Hematopoietic multipotent progenitor cell treated with erythropoietin and hydrocortisone succinate and interleukin-3 and kit ligand, for 4 days (in vitro differentiated cells): ENCODE data around the gene SURF4.

Experiments
- DNase-seq: peaks from one replicate; pipeline ENCODE4 v3.0.0-alpha.2; 2015

Gene SURF4

DNA sequence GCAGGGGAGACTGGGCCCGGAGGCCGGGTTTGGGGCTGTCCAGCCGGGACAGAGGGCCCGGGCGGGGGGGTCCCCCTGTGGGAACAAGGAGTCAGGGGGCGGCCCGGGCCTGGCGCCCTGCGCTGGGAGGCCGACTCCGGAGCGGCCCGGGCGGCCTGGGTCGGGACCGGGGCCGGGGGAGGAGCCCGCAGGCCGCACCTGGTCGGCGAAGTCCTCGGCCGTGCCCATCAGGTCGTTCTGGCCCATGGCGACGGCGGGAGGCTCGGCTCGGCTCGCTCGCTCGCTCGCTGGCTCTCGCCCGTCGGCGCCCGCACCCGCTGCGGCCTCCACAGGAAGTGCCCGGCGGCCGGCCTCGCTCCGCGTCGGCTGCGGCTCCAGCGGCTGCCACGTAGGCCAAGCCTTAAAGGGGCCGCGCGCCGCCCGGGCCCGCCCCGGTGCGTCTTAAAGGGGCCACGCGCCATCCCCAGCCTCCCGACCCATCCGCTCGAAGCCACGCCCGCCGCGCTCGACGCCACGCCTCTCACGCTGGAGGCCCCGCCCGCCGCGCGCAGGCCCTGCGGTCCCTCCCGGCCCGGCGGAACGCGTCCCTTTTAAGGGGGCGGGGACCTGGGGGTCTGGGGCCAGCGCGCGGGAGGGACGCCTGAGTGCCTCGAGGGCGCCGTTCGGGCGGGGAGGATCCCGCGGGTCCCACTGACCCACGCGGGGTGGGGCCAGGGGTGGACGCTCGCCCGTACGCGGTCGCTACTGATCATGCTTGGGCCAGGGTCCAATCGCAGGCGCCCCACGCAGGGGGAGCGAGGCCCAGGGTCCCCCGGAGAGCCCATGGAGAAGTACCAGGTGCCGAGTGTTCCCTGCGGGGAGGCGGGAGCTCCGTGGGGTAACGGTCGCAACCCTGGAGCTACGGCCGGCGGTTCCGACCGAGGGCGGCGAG is at the start of gene SURF4, which contains the start of gene STKLD1:
TSS of gene SURF4 (minus strand) at position 337 of the 931 bp plus-strand sequence. CDS start at position 246, 91 bp downstream.
TSS of gene STKLD1 (plus strand) at position 643 of the 931 bp plus-strand sequence. CDS start at position 751, 108 bp downstream.
- peak; percentile 98 for DNase-seq

DNA sequence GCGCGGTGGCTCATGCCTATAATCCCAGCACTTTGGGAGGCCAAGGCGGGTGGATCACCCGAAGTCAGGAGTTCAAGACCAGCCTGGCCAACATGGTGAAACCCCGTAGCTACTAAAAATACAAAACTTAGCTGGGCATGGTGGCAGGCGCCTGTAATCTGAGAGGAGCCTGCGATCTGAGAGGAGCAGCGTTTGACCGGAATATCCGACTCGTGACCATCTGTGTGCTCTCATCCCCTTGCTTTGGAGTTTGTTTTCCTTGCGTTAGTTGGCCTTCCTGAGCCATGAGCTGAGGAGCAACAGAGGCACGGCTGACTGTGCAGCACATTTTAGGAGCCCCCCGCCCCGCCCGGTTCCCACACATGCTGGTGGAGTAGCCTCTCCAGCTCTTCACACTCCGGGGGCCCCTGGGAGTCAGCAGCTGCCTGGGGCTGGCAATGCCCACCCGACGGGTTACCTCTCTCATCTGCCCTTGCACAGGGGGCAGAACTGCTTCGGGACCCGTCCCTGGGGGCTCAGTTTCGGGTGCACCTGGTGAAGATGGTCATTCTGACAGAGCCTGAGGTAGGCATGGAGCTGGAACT is 49.3 kb upstream of the SURF4 start:
- DNase-seq = no peak

DNA sequence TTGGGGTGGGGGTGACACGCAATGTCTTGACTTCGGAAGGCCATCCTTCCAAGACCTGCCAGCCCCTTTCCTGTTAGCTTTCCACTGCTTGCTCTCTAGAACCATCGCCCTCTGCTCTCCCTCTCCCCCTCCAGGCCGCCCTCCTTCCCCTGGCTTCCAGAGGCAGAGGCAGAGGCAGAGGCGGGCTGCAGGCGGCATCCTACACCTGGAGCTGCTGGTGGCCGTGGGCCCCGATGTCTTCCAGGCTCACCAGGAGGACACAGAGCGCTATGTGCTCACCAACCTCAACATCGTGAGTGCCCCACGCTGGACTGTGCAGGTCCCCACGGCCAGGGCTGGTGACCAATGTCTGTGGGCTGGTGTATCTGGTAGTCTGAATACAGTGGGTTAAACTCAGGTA is 48.3 kb upstream of the SURF4 start:
- no peak for DNase-seq

DNA sequence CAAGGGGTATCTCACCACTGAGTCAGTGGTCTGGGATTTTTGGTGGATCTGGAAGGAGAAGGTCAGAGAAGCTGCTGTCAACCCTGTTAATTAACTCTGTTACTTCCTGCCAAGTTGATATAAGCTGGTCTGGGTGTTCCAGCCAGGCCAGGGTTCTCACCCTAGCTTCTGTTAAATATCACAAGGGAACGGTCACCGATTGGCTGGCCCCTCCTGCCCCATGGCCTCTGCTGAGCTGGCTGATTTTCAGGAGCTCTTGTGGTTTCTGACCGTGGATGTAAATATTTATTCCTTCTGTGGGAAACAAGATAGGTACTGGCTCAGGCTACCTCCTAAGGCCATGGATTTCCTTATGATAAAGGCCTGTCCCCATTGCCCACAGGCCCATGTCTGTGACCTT is 47.4 kb upstream of the SURF4 start:
- DNase-seq = no peak

DNA sequence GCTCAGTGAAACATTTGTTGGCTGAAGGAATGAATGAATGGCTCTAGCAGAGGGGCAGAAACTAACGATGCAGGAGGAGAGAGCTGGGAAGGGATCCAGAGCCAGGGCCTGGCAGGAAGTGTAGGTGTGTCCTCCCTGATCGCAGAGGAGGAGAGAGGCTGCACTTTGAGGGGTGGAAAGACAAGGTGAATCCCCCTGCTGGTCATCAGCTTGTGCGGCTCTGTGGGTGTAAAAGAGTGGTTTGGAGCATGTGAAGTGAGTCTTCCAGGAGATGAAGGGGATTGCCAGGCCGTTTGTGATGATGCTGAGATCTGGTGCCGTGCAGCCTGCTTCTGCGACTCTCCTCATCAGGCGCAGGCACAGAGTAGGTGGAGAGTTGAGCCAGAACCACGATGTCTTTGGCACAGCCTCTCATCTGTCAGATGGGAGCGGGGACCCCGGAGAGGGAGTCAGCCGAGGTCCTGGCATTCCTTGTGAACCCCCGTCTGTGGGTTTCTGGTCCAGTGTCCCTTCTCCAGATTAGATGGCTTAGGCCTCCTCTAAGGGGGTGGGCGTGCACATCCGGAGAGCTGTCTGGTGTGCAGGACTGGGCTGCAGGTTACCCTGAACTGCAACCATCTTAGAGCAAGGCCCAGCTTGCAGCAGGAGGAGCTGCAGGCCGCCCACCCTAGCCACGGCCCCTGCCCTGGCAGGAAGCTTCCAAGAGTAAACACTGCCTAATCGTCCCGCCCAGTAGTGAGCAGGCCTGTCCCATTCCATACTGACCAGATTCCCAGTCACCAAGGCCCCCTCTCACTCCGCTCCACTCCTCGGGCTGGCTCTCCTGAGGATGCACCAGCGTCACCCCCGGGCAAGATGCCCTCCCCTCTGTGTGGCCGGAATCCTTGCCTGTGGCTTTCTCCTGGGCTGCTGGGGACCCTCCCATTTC is 46.0 kb upstream of the SURF4 start, which contains the start of gene ADAMTS13:
TSS of gene ADAMTS13 (plus strand) at position 753 of the 928 bp plus-strand sequence. CDS start at position 830, 77 bp downstream.
- peak; percentile 39 for DNase-seq

DNA sequence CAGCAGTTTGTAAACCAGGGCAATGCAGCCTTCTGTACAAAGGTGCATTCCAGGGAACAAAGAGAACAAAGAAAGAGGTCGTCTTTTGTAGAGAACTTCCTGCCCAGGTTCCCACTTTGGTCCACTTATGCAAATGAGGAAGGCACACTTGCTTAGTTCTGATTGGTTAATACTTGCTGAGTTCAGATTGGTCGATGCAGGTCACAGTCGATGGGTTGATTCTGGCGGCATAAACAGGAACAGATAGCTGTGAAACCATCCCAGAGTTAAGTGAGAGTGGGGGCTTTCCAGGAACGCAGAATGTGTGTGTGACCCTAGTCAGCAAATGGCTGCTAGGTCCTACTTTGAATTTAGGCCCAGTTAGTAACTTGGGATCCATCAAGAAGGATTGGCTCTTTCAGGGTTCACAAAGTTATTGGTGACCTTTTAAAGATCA is 44.5 kb upstream of the SURF4 start:
- DNase-seq = peak; percentile 35

DNA sequence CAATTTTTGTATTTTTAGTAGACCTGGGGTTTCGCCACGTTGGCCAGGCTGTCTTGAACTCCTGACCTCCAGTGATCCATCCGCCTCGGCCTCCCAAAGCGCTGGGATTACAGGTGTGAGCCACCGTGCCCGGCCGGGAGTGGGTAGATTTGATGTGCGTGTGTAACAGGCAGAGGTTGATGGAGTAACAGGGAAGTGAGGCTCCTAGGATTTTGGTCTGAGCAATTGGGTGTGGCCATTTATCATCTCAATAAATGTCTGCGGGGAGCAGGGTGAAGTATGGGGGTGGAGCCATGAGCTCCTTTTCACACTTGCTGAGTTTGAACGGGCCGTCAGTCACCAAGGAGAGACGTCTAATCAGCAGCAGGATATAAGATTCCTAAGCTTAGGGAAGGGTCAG is 43.1 kb upstream of the SURF4 start:
- DNase-seq = peak; percentile 46

DNA sequence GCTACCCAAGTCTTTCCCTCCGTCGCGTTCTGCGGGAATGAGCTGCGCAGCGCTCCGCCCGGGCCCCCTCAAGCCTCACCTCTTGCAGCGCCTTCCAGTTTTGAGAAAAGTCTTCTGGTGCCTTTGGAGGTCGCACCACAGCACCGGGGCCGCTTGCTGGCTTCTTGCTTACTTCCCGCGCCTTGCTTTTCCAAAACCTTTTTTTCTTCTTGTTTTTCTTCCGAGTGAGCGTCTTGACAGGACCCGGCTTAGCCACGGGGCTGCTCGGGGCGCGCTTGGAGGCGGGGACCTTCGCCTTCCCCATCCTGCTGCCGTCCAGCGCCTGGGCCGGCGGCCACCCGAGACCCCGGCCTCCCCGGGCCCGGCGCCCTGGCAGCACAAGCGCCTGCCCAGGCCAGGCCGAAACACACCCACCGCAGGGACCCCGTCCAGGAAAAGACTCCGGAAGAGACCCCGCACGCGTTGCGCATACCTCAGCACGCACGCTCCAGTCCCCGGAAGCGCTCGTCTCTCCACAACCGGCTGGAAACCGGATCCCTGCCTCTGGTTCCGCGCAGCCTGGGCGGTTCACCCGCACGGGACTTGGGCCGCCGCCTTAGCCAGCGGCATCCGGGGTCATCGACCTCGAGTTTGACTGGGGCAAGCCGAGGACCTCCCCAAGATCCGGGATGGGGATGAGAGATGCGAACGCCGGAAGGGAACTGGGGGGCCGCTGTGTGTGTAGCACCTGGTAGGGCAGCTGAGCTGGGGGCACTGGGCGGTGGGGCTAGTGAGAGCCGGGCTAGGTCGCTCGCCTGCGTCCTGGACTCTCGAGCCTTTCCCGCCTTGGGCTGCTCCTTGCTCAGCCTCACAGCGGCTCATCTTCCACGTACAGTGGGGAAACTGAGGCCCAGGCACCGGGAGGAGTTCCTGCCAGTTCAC is 41.9 kb upstream of the SURF4 start, which contains the start of gene REXO4:
TSS of gene REXO4 (minus strand) at position 470 of the 921 bp plus-strand sequence. CDS start at position 304, 166 bp downstream.
- DNase-seq = peak; percentile 96

DNA sequence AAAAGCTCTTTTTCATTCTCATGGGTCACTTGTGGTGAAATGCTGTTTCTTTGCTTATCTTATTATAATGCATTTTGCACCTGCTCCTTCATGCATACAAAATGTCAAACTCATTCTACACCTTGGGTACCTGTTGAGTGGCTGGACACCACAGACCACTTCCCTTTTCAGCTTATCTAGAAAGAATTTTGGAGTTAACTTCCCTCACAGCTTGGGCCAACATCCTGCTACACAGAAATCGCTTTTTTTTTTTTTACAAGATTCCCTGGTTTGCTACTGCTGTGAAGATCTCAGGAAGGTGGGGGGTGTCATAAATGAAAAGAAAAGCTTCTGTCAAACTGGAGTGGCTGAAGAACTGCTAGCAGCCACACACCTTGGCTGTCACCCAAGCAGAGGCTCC is 39.3 kb upstream of the SURF4 start:
- DNase-seq = peak; percentile 16

DNA sequence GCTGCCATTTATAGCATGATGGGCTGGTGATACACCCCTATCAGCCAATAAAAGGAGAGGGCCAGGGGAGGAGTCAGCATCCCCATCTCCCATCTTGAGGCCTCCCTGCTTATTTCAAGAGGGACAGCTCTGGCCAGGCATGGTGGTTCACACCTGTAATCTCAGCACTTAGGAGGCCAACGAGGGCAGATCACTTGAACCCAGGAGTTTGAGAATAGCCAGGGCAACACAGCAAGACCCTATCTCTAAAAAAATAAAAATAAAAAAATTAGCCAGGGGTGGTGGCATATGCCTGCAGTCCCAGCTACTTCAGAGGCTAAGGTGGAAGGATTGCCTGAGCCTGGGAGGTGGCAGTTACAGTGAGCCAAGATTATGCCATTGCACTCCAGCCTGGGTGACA is 32.2 kb upstream of the SURF4 start:
- DNase-seq = no peak

DNA sequence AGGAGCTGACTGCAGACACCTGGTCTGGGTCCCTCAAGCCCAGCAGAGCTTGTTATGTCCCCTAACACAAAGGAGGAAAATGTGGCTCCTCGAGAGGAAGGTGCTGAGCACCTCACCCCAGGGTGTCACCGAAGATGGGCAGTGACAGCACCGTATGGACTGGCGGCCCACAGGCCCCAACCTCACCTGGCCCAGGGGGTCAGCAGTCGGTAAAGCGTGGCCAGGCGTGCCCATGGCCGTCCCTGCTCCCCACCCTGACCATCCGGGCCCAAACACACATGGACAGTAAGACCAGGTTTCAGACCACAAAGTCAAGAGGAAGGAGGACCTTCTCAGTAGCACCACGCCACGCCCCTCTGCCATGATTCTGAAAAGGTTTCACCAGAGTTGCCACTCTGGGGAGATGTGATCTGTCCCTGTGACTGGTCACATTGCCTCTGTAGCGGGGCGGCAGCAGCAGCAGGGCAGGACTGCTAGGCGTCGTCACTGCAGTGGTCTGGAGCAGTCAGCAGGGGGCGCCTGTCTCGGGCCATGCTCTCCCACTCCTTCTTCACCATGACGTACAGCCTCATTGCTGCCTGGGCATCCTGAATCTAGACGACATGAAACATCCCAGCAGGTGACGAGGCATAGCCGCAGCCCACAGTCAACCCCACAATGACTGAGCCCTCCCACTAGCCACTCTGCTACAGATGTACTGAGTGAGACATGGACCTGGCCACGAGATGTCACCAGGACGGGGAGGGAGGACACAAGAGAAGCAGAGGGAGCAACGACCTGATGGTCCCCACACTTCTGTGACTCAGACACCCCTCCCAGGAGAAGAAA is 30.8 kb upstream of the SURF4 start:
- peak; percentile 89 for DNase-seq

DNA sequence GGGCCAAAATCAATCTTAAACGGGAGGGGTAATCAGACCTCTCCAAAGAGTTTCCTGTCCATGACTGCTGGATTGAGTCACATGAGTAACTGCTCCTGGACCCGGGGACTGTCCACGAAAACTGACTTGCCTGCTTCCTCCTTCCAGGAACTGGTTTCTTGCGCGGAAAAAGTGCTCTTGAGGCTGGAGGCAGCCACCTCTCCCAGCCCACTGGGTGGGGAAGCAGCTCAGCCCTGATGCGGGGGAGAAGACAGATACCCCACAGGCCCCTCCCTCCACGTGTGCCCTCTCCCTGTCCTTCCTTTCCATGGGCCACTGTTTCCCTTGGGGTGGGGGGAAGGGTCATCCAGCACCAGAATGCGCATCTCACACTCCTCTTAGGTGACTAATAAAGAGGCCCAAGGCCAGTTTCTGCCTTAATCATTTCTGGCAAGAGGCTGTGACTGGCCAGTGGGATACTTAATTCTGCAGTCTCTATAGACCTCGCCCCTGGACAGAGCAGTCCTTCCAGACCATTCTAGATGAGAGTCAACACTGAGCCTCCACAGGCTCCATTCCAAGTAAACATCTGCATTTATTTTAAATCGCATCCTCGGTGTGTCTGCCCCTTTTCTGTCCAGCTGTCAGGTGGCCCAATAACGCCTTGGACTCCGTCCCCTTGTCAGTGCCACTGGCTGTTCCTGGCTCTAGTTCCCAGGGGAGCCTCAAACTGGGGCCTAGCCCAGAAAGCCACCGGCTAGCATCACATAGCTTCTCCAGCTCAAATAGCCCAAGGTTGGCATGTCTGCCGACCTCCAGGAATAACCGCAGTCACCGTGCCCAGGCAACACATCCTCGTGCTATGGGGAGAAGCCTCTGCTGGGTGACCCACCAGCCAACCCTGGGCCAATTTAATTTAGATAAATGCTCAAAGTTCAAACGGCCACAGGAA is 29.9 kb upstream of the SURF4 start:
- DNase-seq = no peak

DNA sequence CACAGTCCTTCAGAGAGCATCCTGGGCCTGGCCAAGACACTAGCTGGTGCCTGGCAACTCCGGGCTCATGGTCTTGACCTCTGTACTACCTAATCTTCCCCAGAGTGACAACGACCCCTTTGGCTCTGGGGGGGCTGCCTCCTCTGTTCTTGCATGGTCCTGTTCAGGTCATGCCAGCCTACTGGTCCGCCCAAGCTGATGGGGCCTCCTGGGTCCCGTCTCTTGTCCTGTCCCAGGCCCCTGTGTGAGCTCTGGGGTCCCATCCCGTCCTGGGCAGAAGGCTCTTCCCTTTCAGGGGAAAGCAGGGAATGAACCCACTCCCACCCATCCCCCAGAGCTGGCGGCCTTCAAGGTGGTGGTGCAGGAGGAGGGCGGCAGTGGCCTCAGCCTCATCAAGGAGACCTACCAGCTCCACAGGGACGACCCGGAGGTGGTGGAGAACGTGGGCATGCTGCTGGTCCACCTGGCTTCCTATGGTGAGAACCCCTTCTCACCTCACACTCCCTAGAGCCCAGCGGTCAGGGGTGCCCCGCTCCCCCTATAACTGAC is 28.7 kb upstream of the SURF4 start:
- DNase-seq = no peak

DNA sequence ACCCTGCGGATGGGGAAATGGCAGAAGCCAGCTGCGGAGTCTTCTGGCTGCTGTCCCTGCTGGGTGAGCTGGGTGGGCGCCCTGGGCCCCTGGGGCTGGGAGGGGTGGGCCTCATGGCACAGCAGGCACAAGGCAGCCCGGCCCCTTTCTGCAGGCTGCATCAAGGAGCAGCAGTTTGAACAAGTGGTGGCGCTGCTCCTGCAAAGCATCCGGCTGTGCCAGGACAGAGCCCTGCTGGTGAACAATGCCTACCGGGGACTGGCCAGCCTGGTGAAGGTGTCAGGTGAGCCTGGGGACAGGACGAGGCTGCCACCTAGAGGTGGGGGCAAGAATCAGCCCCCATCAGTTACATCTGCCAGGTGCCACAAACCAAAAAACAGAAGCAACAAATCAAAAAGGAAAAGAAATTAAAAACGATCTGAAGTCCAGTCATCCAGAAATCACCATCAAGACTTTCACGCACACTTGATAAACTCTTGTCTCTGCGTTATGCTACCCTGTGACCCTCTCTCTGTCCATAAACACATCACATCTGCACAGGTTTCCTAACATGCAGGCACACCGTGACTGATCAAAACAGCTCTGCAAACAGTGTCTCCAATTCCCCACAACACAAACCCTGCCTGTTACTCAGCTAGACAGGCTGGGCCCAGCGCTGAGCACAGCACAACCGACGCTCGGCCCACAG is 28.1 kb upstream of the SURF4 start:
- DNase-seq = peak; percentile 72

DNA sequence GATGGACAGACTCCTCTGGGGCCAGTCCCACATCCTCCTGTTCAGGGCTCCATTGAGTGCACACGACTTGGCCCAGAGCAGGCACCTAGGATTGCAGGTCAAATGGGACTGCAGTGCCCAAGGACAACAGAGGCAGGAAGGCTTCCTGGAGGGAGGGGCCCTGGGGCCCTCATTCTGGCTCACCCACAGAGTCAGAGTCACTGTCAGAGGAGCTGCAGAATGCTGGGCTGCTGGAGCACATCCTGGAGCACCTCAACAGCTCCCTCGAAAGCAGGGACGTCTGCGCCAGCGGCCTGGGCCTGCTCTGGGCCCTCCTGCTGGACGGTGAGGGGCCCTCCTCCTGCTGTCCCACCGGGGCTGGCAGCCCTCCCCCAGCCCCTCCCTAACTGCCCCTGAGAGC is 26.8 kb upstream of the SURF4 start:
- no peak for DNase-seq

DNA sequence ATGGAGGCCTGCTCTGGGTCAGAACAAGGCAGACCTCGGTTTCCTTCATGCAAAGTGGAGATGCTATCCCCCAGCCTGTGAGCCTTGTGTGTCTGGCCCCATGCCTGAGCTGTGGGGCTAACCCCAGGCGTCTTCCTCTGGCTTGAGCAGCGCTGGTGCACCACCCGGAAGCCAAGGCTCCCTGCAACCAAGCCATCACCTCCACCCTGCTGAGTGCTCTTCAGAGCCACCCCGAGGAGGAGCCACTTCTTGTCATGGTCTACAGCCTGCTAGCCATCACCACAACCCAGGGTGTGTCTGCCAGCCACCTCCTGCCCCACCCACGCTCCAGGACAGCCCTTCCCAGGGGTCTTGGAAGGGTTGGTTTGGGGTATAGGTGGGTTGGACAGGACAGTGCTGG is 25.7 kb upstream of the SURF4 start:
- peak; percentile 27 for DNase-seq

DNA sequence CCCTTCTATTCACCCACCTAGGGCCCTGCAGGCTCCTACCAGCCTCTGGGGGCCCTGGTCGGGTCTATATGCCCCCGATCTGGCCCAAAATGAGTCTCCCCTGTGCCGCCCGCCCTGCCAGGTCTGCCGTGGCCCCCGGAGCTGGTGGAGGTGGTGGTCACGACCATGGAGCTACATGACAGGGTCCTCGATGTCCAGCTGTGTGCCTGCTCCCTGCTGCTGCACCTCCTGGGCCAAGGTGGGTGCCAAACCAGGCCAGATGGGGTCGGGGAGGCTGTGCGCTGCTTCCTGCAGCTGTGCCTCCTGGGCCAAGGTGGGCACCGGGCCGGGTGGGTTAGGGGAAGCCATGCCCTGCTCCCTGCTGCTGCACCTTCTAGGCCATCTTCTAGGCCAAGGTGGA is 24.4 kb upstream of the SURF4 start:
- no peak for DNase-seq

DNA sequence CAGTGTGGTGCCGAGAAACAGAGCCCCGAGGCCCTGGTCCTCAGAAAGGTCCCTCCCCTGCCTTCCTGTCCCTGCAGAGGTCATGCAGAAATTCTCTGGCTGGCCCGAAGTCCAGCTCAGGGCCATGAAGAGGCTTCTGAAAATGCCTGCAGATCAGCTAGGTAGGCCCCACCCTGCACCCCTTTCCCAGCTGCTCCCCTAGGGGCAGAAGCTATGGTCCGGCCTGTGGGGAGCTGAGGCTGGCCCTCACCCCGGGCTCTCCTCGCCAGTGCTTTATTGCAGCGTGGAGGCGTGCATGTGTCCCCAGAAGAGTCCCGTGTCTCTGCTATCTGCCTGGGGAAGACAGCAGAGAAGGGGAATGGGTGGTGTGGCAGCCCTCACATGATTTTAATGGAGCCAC is 22.0 kb upstream of the SURF4 start:
- DNase-seq = no peak

DNA sequence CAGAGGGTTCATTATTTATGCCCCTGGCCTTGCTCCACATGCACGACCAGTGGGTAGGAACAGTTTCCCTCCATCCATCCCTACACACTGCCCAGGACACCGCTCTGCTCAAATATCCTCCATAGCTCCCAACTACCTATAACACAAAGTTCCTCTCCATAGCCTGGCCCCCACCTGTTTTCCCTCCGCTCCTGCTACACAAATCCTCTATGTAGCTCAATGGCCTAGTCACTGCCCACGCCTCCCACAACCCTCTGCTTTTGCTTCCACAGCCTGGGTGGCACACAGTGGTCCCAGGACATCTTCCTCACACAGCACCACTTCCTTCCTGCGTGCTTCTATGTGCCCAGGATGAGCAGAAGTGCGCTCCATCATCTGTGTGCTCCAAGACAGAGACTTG is 21.5 kb upstream of the SURF4 start:
- DNase-seq = no peak
